GM21825 (cell line): ENCODE measurements around the gene TSPAN4.

ENCODE experiments used
- ATAC-seq: cut with Tn5 transposase; IDR thresholded peaks from one replicate; pipeline ENCODE4 v1.9.1; 2021; ENCODE audit warnings: mild to moderate bottlenecking, moderate library complexity; ENCODE audit not compliant: unreplicated experiment

Gene TSPAN4

GRCh38 chr11:821512-822371 is 20.9 kb upstream of the TSPAN4 start:
- ATAC-seq: no peak

GRCh38 chr11:823441-824291 is 19.0 kb upstream of the TSPAN4 start:
- no peak for ATAC-seq

DNA sequence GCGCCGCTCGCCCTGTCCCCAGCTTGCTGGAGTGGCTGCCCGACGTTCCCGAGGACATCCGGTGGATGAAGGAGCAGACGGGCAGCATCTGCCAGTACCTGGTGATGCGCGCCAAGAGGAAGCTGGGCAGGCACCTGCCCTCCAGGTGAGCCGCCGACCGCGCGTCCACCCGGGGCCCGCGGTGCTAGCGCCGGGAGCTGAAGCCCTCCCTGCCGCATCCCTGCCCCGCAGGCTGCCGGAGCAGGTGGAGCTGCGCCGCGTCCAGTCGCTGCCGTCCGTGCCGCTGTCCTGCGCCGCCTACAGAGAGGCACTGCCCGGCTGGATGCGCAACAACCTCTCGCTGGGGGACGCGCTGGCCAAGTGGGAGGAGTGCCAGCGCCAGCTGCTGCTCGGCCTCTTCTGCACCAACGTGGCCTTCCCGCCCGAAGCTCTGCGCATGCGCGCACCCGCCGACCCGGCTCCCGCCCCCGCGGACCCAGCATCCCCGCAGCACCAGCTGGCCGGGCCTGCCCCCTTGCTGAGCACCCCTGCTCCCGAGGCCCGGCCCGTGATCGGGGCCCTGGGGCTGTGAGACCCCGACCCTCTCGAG is 18.3 kb upstream of the TSPAN4 start:
- no peak for ATAC-seq

- no peak for ATAC-seq
Measured at GRCh38 chr11:824942-825341, 17.7 kb upstream of the TSPAN4 start.

DNA sequence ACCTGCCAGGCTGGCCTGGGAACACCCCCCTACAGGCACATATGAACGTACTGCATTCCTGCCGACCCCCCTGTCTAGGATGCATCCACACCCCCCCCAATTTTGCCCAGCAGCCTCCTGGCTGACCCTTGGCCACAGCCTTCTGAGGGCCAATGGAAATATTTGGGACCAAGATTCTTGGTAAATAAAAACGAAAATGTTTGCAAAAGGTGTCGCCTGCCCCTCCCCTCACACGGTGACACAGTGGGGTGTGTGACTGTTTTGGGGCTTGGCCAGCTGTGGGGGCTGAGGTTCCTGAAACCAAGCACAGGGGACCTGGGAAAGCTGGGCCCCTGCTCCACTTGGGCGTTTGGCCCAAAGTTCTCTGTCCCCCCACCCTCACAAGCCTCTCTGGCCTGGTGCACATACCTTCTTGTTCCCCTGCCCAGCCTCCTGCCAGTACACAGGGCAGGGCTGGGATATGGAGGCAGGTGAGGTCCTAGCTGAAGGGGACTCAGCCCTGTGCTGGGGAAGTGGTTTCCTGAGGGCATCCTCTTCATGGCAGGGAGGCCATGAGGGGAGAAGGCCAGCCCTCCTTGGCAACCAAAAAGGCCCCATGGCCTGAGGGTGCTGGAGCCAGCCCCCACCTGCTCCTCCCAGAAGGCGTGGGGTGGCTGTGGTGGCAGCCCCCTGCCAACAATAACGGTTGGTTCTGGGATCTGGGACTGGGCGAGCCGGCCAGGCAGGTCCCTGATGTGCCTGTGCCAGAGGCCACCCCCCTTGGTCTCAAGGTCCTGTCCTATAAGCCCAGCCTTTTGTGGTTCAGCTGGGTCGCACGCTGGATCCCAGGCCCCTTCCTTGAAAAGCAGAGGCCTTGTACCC is 17.1 kb upstream of the TSPAN4 start:
- no peak for ATAC-seq

DNA sequence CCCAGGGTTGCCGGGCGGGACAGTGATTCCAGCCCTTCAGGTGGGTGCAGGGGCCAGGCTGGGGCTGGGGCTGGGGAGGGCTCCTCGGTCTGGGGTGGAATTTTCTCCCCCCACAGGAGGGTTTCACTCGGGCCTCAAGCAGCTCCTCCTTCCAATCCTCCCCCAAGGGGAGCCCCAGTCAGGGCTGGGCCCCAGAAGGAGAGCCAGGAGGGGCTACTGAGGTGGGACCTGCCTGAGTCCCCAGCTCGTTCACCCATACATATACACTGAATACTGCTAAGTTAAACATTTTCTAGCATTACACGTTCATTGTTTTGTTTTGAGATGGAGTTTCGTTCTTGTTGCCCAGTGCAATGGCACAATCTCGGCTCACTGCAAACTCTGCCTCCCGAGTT is 16.4 kb upstream of the TSPAN4 start:
- no peak for ATAC-seq

- no peak for ATAC-seq
Measured at GRCh38 chr11:826836-827145, 15.9 kb upstream of the TSPAN4 start.

GRCh38 chr11:827146-827896 is 15.3 kb upstream of the TSPAN4 start:
- ATAC-seq: peak; percentile 39

DNA sequence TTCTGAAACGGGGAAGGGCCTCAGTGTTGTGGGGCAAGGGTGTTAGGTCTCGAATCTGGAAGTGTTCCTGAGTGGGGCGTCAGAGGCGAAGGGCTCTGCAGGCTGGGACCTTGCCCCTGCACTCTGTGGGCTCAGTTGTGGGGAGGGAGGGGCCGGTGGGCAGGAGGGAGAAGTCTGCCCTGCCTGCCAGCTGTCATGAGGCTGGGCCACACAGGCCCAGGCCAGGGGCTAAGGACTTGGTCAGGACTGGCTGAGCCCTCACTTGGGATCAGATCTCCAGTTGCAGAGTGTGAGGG is 14.8 kb upstream of the TSPAN4 start, which contains the start of gene CRACR2B:
CRACR2B (plus strand) TSS at position 23 of the 296 bp plus-strand sequence. CDS start 689 bp downstream, outside the sequence.
- no peak for ATAC-seq

DNA sequence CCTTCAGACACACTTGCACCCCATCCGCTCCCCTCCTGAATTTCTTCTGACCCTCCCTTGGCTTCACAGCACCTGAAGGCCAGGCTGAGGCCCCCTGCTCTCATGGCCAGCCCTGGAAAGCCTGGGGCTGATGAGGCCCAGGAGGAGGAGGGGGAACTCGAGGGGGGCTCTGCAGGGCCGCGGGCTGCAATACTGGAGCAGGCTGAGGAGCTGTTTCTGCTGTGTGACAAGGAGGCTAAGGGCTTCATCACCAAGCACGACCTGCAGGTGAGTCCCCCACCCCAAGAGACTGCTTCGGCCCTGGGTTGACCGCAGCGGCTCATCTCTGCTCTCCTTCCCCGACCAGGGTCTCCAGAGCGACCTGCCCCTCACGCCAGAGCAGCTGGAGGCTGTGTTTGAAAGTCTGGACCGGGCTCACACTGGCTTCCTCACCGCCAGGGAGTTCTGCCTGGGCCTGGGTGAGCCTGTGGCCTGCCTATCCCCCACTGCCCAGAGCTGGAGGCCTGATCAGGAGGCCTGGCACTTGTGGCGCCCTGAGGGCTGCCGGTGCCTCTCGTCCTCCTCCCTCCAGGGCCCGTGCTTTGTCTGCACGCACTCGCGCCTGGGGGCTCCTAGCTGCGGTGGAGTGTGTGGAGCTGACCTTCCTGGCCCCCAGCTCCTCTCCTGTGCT is 14.0 kb upstream of the TSPAN4 start:
- ATAC-seq: no peak

DNA sequence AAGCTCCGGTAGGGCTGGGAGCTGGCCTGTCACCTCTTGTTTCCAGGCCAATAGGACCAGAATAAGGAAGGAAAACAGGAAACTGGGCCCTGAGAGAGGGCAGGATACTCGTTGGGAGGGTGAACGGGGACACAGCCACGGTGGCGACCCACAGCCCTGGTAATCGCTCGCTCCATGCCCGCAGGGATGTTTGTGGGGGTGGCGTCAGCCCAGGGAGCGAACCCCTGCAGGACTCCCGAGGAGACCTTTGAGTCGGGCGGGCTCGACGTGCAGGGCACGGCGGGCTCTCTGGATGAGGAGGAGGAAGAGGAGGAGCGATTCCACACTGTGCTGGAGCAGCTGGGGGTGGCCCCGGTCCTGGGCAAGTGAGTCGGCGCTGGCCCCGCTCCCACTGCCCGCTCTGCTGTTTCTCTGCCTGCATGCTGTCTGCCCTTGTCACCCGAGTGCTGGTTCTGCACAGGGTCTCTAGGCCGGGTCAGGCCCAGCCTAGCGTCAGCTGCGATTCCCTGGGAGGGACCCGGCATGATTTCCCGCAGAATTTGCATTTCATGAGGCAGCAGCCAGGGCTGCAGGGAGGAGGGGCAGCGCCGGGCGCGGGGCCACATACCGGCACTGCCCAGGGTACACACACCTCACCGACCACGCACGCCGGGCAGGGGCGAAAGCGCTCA is 13.3 kb upstream of the TSPAN4 start:
- ATAC-seq: no peak

GRCh38 chr11:829847-830294 is 12.8 kb upstream of the TSPAN4 start:
- no peak for ATAC-seq

DNA sequence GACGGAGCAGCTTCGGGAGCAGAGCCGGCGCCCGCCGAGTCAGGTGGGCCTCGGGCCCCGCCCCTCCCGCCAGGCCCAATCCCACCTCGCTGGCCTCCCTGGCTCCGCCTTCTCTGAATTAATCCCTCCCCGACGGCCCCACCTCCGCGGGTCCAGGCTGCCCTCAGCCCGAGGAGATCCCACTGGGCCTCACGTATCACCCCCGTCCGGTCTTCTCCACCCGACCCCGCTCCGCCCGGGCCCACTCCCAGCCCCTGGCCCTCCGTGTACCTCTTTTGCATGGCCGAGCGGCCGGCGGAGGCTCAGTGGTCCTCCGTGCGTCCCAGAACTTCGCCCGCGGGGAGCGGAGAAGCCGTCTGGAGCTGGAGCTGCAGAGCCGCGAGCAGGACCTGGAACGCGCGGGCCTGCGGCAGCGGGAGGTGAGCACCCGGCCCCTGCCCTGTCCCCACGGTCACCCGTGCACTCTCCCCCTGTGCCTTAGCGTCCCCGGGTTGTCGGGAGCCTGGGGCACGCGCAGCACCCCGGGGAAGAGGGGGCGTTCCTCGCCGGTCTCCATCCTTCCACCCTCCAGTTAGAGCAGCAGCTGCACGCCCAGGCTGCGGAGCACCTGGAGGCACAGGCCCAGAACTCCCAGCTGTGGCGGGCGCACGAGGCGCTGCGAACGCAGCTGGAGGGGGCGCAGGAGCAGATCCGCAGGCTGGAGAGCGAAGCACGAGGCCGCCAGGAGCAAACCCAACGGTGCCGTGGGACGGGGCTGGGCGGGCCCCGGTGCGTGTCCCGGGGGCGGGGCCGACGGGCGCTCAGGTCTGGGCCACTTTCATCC is 12.1 kb upstream of the TSPAN4 start:
- no peak for ATAC-seq

- ATAC-seq: no peak
Measured at GRCh38 chr11:831118-831864, 11.4 kb upstream of the TSPAN4 start.

DNA sequence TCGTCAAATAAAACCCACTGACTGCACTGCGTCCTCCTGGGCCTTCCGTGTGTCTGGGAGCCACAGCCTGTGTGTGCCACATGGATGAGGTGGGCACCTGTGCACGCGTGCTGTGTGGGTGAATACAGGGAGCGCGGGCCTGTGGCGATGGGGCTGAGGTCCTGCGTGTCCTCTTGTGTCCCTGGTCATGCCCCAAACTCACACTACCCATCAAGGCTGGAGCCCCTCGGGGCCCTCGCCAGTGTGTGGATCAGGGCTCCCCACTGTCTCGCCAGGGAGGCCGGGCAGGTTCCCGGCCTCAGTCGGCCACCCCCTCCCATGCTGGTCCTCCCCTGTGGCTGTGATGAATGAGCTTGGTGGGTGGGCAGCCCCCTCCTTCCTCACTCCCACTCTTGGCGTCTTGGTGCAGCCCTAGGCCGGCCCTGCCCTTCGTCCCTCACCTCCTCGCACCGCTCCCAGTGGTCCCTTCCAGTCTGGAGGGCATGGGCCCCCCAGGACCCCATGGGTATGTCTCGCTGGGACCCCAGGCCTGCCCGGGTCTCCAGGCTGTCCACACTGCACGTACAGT is 10.6 kb upstream of the TSPAN4 start:
- no peak for ATAC-seq

DNA sequence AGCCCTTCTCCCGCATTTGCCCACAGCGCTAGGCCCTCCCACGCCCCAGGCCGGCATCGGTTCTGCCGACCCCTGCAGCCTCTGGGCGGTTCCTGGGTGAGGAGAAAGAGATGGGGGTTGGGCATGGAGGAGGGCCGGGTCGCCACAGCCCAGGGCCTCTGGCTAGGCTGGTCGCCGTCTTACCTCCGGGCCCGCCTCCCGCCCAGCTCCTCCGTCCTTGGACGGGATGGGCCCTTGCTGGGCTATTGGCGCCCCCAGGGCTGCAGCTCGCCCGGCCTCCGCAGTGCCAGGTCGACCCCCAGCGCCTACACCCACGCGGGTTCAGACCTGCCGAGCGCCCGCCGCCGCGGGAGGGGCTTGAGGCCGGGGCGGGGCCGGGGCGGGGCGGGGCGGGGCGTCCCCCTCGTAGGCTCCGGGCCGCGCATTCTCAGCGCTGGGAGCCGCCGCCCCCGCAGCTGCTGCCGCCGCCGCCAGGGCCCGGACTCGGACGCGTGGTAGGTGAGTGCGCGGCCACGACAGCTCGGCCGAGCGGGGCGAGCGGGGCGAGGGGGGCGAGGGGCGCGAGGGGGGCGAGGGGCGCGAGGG is 10.0 kb upstream of the TSPAN4 start, which contains the start of gene CD151:
CD151 (plus strand) TSS at position 424 of the 585 bp plus-strand sequence. CDS start 3,118 bp downstream, outside the sequence.
- ATAC-seq: peak; percentile 36
